ENCODE measurements around the gene KATNB1. TPM values are rescaled to one million over a fixed set of nuclear protein-coding genes. Genes with fewer than 3 reads are reported as not detected.

KATNB1 gene
- polyA plus RNA-seq, 1 donor from 2014 or later: 57.9 TPM

GRCh38 chr16:57695680-57696069 lies 39.9 kb upstream of the KATNB1 start:
- Histone ChIP-seq H3K4me3 (ENCODE audit: low read length) (no peak overlapping the region), H2AFZ (ENCODE audit: low read depth, low read length) (no peak overlapping the region), H3K27me3 (ENCODE audit: insufficient read depth, low read depth, low read length) (no peaks in the 10 kb centered on the region), H3K4me2 (ENCODE audit: low read length) (no peak overlapping the region), H3K9me3 (ENCODE audit: low read length) (no peaks in the 10 kb centered on the region), H3K79me2 (replicated peaks; ENCODE audit: insufficient read depth, low read length) (no peaks in the 10 kb centered on the region), H3K27ac (ENCODE audit: low read length) (no peak overlapping the region), H4K20me1 (ENCODE audit: insufficient read depth) (no peaks in the 10 kb centered on the region), H3F3A (ENCODE audit: insufficient read depth, low read length, poor library complexity, severe bottlenecking) (no peaks in the 10 kb centered on the region), H3K9me2 (ENCODE audit: insufficient read depth, low read length) (no peaks in the 10 kb centered on the region), H3K9ac (ENCODE audit: low read length) (no peak overlapping the region), H3K36me3 (ENCODE audit: insufficient read depth, low read length) (no peaks in the 10 kb centered on the region)
- TF ChIP-seq RAD21 (conservative IDR thresholded peaks at IDR 0.05): no peak
- no peak for TF ChIP-seq CTCF (IDR thresholded peaks at IDR 0.05; ENCODE audit: poor library complexity, severe bottlenecking)
- no peak for TF ChIP-seq SMC3 (conservative IDR thresholded peaks at IDR 0.05; ENCODE audit: poor library complexity)
- no peak for TF ChIP-seq REST (IDR thresholded peaks at IDR 0.05; ENCODE audit: borderline replicate concordance)
- no peak for TF ChIP-seq MXI1 (conservative IDR thresholded peaks at IDR 0.05; ENCODE audit: poor library complexity, severe bottlenecking)
- TF ChIP-seq EZH2 (IDR thresholded peaks at IDR 0.05; ENCODE audit: borderline replicate concordance, insufficient read depth, low read length, poor library complexity, severe bottlenecking): no peak
- TF ChIP-seq TAF1 (IDR thresholded peaks at IDR 0.05; ENCODE audit: low read depth): no peak
- TF ChIP-seq EP300 (conservative IDR thresholded peaks at IDR 0.05; ENCODE audit: poor library complexity, severe bottlenecking): no peak

GRCh38 chr16:57696240-57696639 lies 39.3 kb upstream of the KATNB1 start:
- no peak overlapping the region for H3K4me2 ChIP-seq (ENCODE audit: low read length)
- H4K20me1 ChIP-seq (ENCODE audit: insufficient read depth): no peaks in the 10 kb centered on the region
- TF ChIP-seq EZH2 (IDR thresholded peaks at IDR 0.05; ENCODE audit: borderline replicate concordance, insufficient read depth, low read length, poor library complexity, severe bottlenecking) (no peak), TAF1 (IDR thresholded peaks at IDR 0.05; ENCODE audit: low read depth) (no peak), MXI1 (conservative IDR thresholded peaks at IDR 0.05; ENCODE audit: poor library complexity, severe bottlenecking) (no peak), RAD21 (conservative IDR thresholded peaks at IDR 0.05) (no peak), EP300 (conservative IDR thresholded peaks at IDR 0.05; ENCODE audit: poor library complexity, severe bottlenecking) (no peak), POLR2AphosphoS5 (IDR thresholded peaks at IDR 0.05) (no peak), SMC3 (conservative IDR thresholded peaks at IDR 0.05; ENCODE audit: poor library complexity) (no peak), CTCF (IDR thresholded peaks at IDR 0.05; ENCODE audit: poor library complexity, severe bottlenecking) (no peak), REST (IDR thresholded peaks at IDR 0.05; ENCODE audit: borderline replicate concordance) (no peak)
- H3K9me3 ChIP-seq (ENCODE audit: low read length): no peaks in the 10 kb centered on the region
- H3K9me2 ChIP-seq (ENCODE audit: insufficient read depth, low read length): no peaks in the 10 kb centered on the region
- H3K4me3 ChIP-seq (ENCODE audit: low read length): no peak overlapping the region
- no peaks in the 10 kb centered on the region for H3K27me3 ChIP-seq (ENCODE audit: insufficient read depth, low read depth, low read length)
- no peaks in the 10 kb centered on the region for H3K79me2 ChIP-seq (replicated peaks; ENCODE audit: insufficient read depth, low read length)
- H3K27ac ChIP-seq (ENCODE audit: low read length): no peak overlapping the region
- H3K9ac ChIP-seq (ENCODE audit: low read length): no peak overlapping the region
- H2AFZ ChIP-seq (ENCODE audit: low read depth, low read length): no peak overlapping the region
- H3F3A ChIP-seq (ENCODE audit: insufficient read depth, low read length, poor library complexity, severe bottlenecking): no peaks in the 10 kb centered on the region
- H3K36me3 ChIP-seq (ENCODE audit: insufficient read depth, low read length): no peaks in the 10 kb centered on the region

Measured in neural cell (in vitro differentiated cells).